Endothelial cell (in vitro differentiated cells): Measurements from ENCODE around the gene NRROS. TPM values are rescaled to one million over a fixed set of nuclear protein-coding genes. Genes with fewer than 3 reads are reported as not detected.

Experiments used
- DNase-seq: peaks from one replicate; pipeline ENCODE4 v3.0.0; 2021; ENCODE audit warnings: low spot score
- H3K27ac Mint-ChIP-seq: one replicate; pipeline ENCODE4 v1.8.0; 2021; ENCODE audit warnings: mixed read lengths, inconsistent platforms; ENCODE audit not compliant: unreplicated experiment
- H3K27me3 Mint-ChIP-seq: one replicate; pipeline ENCODE4 v1.8.0; 2021; ENCODE audit warnings: mild to moderate bottlenecking, moderate library complexity, mixed read lengths, inconsistent platforms; ENCODE audit not compliant: unreplicated experiment
- H3K36me3 Mint-ChIP-seq: one replicate; pipeline ENCODE4 v1.8.0; 2021; ENCODE audit warnings: mild to moderate bottlenecking, low read depth, mixed read lengths, inconsistent platforms; ENCODE audit not compliant: unreplicated experiment
- H3K4me1 Mint-ChIP-seq: one replicate; pipeline ENCODE4 v1.8.0; 2021; ENCODE audit warnings: mild to moderate bottlenecking, mixed read lengths, inconsistent platforms; ENCODE audit not compliant: unreplicated experiment
- H3K4me3 Mint-ChIP-seq: one replicate; pipeline ENCODE4 v1.8.0; 2021; ENCODE audit warnings: mild to moderate bottlenecking, mixed read lengths, inconsistent platforms; ENCODE audit not compliant: unreplicated experiment
- H3K9me3 Mint-ChIP-seq: one replicate; pipeline ENCODE4 v1.8.0; 2021; ENCODE audit warnings: mixed read lengths, inconsistent platforms; ENCODE audit not compliant: unreplicated experiment
- total RNA-seq: library from RNA; stranded (reverse); fragmentation: NEBNext Ultra II Directional; extraction: Animal tissue kit (Norgen Biotek cat#: 25700); gene quantifications from one replicate; pipeline ENCODE4 v1.2.1, GENCODE V29; 2021; ENCODE audit not compliant: unreplicated experiment
- TF ChIP-seq, protein P1 (sequence below): fragments of 200-600 bp; sonication (generic); IDR thresholded peaks from one replicate; pipeline ENCODE4 v1.5.0; 2021; ENCODE audit warnings: antibody characterized with exemption; ENCODE audit not compliant: unreplicated experiment

NRROS gene
- total RNA-seq, 1 donor from 2014 or later: 18.6 TPM

DNA sequence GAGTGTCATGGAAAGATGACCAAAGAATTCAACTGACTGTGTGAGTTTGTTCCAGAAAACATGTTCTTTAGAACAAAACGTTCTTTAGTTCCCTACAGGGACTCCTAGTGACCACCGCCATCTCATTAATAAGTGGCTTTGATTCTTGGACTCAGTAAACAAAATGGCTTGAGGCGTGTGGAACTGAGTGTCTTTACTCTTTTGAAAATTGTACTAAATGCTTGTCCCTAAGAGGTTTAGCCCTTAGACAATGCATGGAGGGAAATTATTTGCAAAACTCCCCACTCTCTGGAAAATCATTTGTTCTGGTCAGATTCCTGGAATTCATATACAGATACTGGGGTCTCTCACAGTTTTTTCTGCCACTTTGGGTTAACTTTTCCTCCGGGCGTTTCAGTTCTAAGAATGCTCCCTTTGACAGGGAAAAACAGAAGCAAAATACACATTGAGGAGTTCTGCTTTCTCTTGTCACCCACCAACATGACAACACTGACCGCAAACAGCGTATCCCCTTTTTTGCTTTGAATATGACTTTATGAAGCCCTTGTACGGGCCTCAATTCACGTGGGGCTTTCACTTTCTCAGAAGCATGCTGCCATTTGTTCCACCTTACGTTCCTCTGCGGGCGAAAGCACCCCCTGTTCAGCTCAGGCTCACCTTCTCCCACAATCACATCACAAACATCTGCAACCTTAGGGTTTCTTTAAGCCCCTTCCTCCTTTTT lies 15.3 kb upstream of the NRROS start:
- Mint-ChIP-seq H3K36me3 (no peaks in the 10 kb centered on the region), H3K9me3 (no peaks in the 10 kb centered on the region), H3K27ac (no peak overlapping the region), H3K4me1 (peaks cover 10% of the 10 kb centered on the region), H3K4me3 (no peak overlapping the region), H3K27me3 (peaks cover 5% of the 10 kb centered on the region)
- TF ChIP-seq, protein P1, sequence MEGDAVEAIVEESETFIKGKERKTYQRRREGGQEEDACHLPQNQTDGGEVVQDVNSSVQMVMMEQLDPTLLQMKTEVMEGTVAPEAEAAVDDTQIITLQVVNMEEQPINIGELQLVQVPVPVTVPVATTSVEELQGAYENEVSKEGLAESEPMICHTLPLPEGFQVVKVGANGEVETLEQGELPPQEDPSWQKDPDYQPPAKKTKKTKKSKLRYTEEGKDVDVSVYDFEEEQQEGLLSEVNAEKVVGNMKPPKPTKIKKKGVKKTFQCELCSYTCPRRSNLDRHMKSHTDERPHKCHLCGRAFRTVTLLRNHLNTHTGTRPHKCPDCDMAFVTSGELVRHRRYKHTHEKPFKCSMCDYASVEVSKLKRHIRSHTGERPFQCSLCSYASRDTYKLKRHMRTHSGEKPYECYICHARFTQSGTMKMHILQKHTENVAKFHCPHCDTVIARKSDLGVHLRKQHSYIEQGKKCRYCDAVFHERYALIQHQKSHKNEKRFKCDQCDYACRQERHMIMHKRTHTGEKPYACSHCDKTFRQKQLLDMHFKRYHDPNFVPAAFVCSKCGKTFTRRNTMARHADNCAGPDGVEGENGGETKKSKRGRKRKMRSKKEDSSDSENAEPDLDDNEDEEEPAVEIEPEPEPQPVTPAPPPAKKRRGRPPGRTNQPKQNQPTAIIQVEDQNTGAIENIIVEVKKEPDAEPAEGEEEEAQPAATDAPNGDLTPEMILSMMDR: no peak
- DNase-seq: no peak

DNA sequence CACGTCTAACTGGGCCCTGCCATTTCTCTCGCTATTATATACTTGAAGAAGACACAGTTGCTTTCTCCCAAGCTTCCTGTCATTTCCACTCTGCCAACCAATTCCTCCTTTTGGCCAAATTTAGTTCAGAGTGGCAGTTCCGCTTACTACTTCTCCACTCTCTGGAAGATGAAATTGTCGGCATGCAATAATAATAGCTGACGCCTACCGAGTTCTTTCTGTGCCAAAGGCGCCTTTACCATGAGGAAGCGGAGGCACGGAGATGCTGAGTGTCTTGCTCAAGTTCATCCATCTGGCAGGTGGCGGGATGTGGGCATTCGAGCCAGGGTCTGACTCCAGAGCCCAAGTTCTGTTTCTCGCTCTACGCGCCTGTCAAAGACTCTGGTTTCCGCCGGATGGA lies 14.6 kb upstream of the NRROS start:
- DNase-seq: no peak
- Mint-ChIP-seq H3K4me1 (peaks cover 6% of the 10 kb centered on the region), H3K4me3 (no peak overlapping the region)

DNA sequence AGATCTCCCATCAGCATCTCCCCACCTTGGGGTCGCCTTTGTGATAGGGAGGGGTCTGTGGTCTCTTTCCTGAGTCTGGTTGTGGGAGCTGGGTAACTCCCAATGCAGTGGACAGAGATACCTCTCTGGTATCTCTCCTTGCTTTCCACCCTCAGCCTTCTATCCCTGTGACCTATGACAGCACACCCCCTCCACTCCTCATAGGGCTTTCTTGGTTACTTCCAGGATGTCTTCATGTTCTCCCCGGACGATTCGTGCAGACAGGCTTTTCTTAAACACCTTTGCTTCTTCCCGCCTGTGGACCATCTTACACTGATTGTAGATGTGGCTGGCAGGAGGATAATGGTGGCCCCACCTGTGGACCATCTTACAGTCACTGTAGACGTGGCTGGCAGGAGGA lies 14.2 kb upstream of the NRROS start:
- Mint-ChIP-seq H3K36me3 (no peaks in the 10 kb centered on the region), H3K4me3 (no peak overlapping the region), H3K9me3 (no peaks in the 10 kb centered on the region), H3K4me1 (peaks cover 2% of the 10 kb centered on the region), H3K27ac (no peak overlapping the region), H3K27me3 (peaks cover 2% of the 10 kb centered on the region)
- no peak for DNase-seq
- TF ChIP-seq, protein P1: no peak

More for the DNA sequence above, 14.6 kb upstream of the NRROS start:
- TF ChIP-seq, protein P1: no peak
- no peaks in the 10 kb centered on the region for H3K9me3 Mint-ChIP-seq
- no peaks in the 10 kb centered on the region for H3K36me3 Mint-ChIP-seq
- H3K27me3 Mint-ChIP-seq: peaks cover 5% of the 10 kb centered on the region
- H3K27ac Mint-ChIP-seq: no peak overlapping the region

DNA sequence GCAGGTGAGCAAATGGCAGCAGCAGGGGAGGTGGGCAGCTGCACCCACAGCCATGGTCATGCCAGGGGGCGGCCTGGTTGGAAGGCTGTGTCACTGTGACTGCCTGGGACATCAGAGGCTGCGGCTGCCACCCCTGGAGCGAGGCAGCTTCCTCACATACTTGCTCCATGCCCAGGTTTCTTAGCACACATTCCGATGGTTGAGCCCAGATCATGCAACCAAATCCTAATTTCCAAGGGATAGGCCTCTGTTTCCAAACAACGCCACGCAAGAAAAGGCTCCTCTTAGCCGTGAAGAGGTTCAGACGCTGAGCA lies 11.6 kb upstream of the NRROS start:
- Mint-ChIP-seq H3K4me1 (peaks cover 7% of the 10 kb centered on the region), H3K9me3 (no peaks in the 10 kb centered on the region), H3K4me3 (no peak overlapping the region), H3K36me3 (no peaks in the 10 kb centered on the region), H3K27ac (no peak overlapping the region), H3K27me3 (peaks cover 8% of the 10 kb centered on the region)
- TF ChIP-seq, protein P1: no peak
- DNase-seq: no peak

DNA sequence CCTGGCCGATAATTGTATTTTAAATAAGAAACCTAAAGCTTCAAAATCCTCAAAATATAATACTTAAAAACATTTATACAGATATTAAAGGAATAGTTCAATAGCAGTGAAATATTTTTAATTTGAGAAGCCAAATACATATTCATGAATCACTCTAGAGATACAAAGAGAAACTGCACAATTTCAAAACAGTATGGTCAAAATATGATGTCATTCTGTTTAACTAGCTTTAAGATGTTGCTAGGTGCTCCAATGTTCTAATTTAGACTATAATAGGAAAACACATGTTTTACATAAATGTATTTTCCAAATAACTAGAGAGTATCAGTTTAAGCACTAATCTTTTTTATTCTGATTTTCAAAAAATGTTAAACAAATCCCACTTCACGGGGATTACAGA lies 10.3 kb upstream of the NRROS start:
- peaks cover 10% of the 10 kb centered on the region for H3K27me3 Mint-ChIP-seq
- H3K27ac Mint-ChIP-seq: no peak overlapping the region
- H3K36me3 Mint-ChIP-seq: no peaks in the 10 kb centered on the region
- peaks cover 20% of the 10 kb centered on the region for H3K4me1 Mint-ChIP-seq
- TF ChIP-seq, protein P1: no peak
- H3K4me3 Mint-ChIP-seq: no peak overlapping the region
- DNase-seq: no peak
- H3K9me3 Mint-ChIP-seq: no peaks in the 10 kb centered on the region
